ENCODE data around the gene TPST1.

The TPST1 gene

DNA sequence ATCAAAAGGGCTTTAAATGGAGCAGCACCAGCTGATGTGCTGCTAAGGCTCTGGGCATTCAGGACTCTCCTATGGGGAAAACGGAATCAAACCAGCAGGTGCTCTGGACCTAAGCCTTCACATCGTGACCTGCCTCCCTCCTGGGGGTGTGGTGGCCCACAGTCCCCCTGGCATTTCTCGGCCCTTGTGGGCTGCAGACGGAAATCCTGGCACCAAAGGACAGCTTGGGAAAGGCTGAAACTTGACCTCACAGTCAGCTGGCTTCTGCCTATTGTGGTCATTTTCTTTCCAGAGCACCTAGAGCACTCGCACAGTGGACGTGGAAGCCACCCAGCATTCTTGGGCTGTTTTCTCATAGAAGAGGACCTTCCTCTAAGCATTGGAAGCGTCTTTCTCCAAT is 74.8 kb downstream of the TPST1 start:
- no peak for ATAC-seq (ENCODE audit: insufficient read depth, low read depth)
- Histone ChIP-seq H3K79me2 (ENCODE audit: insufficient read depth, low read length) (no peaks in the 10 kb centered on the region), H4K20me1 (ENCODE audit: insufficient read depth, low read length) (no peaks in the 10 kb centered on the region), H3K27ac (ENCODE audit: low read length) (no peak overlapping the region), H2AFZ (ENCODE audit: low read depth, low read length) (no peak overlapping the region), H3K4me3 (ENCODE audit: low read depth in 1 of 2, low read length in 2 of 2) (no peak overlapping the region), H3K36me3 (ENCODE audit: insufficient read depth, low read length) (no peaks in the 10 kb centered on the region), H3K27me3 (ENCODE audit: insufficient read depth, low read length, poor library complexity) (peaks cover 4% of the 10 kb centered on the region), H3K4me1 (ENCODE audit: insufficient read depth, low read length) (no peaks in the 10 kb centered on the region), H3K9me3 (ENCODE audit: insufficient read depth, low read length, severe bottlenecking) (no peaks in the 10 kb centered on the region), H3K9ac (ENCODE audit: low read depth, low read length) (no peak overlapping the region), H3K4me2 (ENCODE audit: insufficient read depth, low read length) (no peak overlapping the region)
- TF ChIP-seq EZH2 (IDR thresholded peaks at IDR 0.05; ENCODE audit: borderline replicate concordance, low read depth, low read length, severe bottlenecking), result no peak
- TF ChIP-seq, protein P1, sequence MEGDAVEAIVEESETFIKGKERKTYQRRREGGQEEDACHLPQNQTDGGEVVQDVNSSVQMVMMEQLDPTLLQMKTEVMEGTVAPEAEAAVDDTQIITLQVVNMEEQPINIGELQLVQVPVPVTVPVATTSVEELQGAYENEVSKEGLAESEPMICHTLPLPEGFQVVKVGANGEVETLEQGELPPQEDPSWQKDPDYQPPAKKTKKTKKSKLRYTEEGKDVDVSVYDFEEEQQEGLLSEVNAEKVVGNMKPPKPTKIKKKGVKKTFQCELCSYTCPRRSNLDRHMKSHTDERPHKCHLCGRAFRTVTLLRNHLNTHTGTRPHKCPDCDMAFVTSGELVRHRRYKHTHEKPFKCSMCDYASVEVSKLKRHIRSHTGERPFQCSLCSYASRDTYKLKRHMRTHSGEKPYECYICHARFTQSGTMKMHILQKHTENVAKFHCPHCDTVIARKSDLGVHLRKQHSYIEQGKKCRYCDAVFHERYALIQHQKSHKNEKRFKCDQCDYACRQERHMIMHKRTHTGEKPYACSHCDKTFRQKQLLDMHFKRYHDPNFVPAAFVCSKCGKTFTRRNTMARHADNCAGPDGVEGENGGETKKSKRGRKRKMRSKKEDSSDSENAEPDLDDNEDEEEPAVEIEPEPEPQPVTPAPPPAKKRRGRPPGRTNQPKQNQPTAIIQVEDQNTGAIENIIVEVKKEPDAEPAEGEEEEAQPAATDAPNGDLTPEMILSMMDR (IDR thresholded peaks at IDR 0.05; ENCODE audit: borderline replicate concordance, extremely low read depth, low read length, poor library complexity, severe bottlenecking), result no peak
- no peak for DNase-seq

DNA sequence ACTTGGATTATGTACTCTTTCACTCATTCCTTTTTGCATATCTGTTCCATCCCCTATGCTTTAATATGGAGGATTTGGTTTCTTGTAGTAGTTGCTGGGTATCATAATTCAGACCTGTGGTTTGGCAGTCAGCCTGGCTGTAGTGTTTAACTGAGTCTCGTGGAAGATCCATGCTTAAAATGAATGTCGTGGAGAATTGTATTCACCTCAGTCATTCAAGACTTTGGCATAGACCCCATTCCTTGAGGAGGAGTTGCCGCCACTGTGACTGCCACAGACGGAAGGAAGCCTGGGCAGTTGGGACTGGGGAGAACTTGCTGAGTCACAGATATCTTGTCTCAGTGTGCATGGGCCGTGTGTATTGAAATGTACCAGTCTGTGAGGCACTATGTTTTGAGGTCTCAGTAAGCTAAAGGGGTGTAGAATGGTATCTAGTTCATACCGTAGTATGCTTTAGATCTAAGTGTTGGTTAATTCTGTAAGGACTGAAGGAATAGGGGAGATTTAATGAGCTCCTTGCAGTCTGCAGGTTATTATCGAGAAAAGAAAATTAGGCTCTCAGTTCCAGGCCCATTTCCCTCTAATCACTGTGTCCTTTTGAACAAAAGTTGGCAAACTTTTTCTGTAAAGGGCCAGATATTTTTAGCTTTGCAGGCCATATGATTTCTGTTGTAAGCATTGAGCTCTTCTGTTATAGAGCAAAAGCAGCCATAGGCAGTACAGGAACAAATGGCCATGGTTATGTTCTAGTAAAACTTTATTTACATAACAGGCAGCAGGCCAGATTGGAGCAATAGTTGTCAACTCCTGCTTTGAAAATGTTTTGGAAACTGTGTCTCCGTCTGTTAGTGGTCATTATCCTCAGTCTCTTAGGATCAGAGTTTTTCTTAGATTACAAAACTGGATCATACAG is 76.8 kb downstream of the TPST1 start:
- Histone ChIP-seq H3K9ac (ENCODE audit: low read depth, low read length) (no peak overlapping the region), H3K79me2 (ENCODE audit: insufficient read depth, low read length) (no peaks in the 10 kb centered on the region), H3K9me3 (ENCODE audit: insufficient read depth, low read length, severe bottlenecking) (no peaks in the 10 kb centered on the region), H4K20me1 (ENCODE audit: insufficient read depth, low read length) (no peaks in the 10 kb centered on the region), H3K27me3 (ENCODE audit: insufficient read depth, low read length, poor library complexity) (peaks cover 4% of the 10 kb centered on the region), H2AFZ (ENCODE audit: low read depth, low read length) (no peak overlapping the region), H3K36me3 (ENCODE audit: insufficient read depth, low read length) (no peaks in the 10 kb centered on the region), H3K4me1 (ENCODE audit: insufficient read depth, low read length) (no peaks in the 10 kb centered on the region), H3K4me3 (ENCODE audit: low read depth in 1 of 2, low read length in 2 of 2) (no peak overlapping the region), H3K4me2 (ENCODE audit: insufficient read depth, low read length) (no peak overlapping the region), H3K27ac (ENCODE audit: low read length) (no peak overlapping the region)
- DNase-seq (no peak), ATAC-seq (ENCODE audit: insufficient read depth, low read depth) (no peak)
- TF ChIP-seq EZH2 (IDR thresholded peaks at IDR 0.05; ENCODE audit: borderline replicate concordance, low read depth, low read length, severe bottlenecking), result no peak
- TF ChIP-seq, protein P1 (IDR thresholded peaks at IDR 0.05; ENCODE audit: borderline replicate concordance, extremely low read depth, low read length, poor library complexity, severe bottlenecking), result no peak

- no peaks in the 10 kb centered on the region for H3K4me1 ChIP-seq (ENCODE audit: insufficient read depth, low read length)
- H3K9me3 ChIP-seq (ENCODE audit: insufficient read depth, low read length, severe bottlenecking), result no peaks in the 10 kb centered on the region
- DNase-seq (no peak), ATAC-seq (ENCODE audit: insufficient read depth, low read depth) (no peak)
- H3K27me3 ChIP-seq (ENCODE audit: insufficient read depth, low read length, poor library complexity), result peaks cover 4% of the 10 kb centered on the region
- H2AFZ ChIP-seq (ENCODE audit: low read depth, low read length), result no peak overlapping the region
- no peak overlapping the region for H3K4me3 ChIP-seq (ENCODE audit: low read depth in 1 of 2, low read length in 2 of 2)
- no peaks in the 10 kb centered on the region for H4K20me1 ChIP-seq (ENCODE audit: insufficient read depth, low read length)
- TF ChIP-seq, protein P1 (IDR thresholded peaks at IDR 0.05; ENCODE audit: borderline replicate concordance, extremely low read depth, low read length, poor library complexity, severe bottlenecking), result no peak
- TF ChIP-seq EZH2 (IDR thresholded peaks at IDR 0.05; ENCODE audit: borderline replicate concordance, low read depth, low read length, severe bottlenecking), result no peak
- H3K36me3 ChIP-seq (ENCODE audit: insufficient read depth, low read length), result no peaks in the 10 kb centered on the region
- H3K9ac ChIP-seq (ENCODE audit: low read depth, low read length), result no peak overlapping the region
- no peak overlapping the region for H3K27ac ChIP-seq (ENCODE audit: low read length)
- no peak overlapping the region for H3K4me2 ChIP-seq (ENCODE audit: insufficient read depth, low read length)
- H3K79me2 ChIP-seq (ENCODE audit: insufficient read depth, low read length), result no peaks in the 10 kb centered on the region
Observed at GRCh38 chr7:66282591-66282935, 77.4 kb downstream of the TPST1 start.
